GM18498 (cell line): ENCODE data around the gene SMIM20.
A peak's percentile ranks its signal among the peaks of the same experiment; 100 is the strongest.

Experiments used
- ATAC-seq: cut with Tn5 transposase; IDR thresholded peaks from one replicate; pipeline ENCODE4 v1.9.1; 2021; ENCODE audit warnings: mild to moderate bottlenecking, moderate library complexity; ENCODE audit not compliant: unreplicated experiment

SMIM20 gene

GRCh38 chr4:25925486-25926201 lies 11.6 kb downstream of the SMIM20 start:
- peak; percentile 75 for ATAC-seq

GRCh38 chr4:25926462-25926861 lies 12.4 kb downstream of the SMIM20 start:
- no peak for ATAC-seq

- no peak for ATAC-seq
These were observed 13.6 kb downstream of the SMIM20 start for GRCh38 chr4:25927361-25928195.

- ATAC-seq, result no peak
These were observed 14.6 kb downstream of the SMIM20 start for GRCh38 chr4:25928379-25929297.

GRCh38 chr4:25929298-25929686 lies 15.3 kb downstream of the SMIM20 start:
- ATAC-seq, result no peak

GRCh38 chr4:25930731-25931354 lies 16.8 kb downstream of the SMIM20 start:
- ATAC-seq, result no peak

DNA sequence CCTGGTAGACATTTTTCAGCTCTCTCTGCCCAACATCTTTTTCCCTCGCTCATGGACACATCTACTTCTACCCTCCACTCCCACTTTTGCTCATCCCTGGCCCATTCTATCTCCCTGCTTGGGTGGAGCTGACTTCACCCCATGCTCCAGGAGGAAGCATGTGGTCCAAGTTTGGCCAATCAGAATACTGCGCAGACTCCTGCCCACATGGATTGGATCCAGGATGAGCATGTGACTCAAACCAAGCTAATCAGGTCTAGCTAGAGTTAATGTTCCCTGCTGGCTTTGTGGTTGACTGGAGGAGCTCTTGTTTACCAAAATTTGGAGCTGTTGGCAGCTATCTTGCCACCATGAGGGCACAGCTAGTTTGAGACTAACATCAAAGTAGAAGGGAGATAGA lies 22.7 kb downstream of the SMIM20 start:
- ATAC-seq, result no peak

- ATAC-seq, result no peak
These were observed 23.8 kb downstream of the SMIM20 start for GRCh38 chr4:25937801-25938200.

GRCh38 chr4:25938366-25938765 lies 24.3 kb downstream of the SMIM20 start:
- peak; percentile 26 for ATAC-seq

DNA sequence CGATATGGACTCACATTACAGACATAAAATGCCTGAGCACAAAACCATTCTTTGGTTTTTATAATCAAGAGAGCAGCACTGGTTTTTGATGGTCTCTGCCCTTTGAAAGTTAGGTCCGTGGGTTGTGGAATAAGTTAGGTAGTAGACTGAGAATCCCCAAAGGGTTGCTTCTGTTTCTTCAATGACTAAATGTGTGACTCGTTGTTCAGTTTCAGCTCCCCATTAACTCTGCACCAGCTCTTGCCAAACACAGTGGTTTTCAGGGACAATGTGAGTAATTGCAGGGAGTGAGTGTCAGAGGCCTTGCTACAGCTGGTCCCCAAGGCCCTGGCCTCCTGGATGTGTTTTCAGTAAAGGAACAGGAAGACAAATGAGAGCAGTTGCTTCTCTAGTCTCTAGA lies 24.8 kb downstream of the SMIM20 start:
- ATAC-seq, result peak; percentile 89

DNA sequence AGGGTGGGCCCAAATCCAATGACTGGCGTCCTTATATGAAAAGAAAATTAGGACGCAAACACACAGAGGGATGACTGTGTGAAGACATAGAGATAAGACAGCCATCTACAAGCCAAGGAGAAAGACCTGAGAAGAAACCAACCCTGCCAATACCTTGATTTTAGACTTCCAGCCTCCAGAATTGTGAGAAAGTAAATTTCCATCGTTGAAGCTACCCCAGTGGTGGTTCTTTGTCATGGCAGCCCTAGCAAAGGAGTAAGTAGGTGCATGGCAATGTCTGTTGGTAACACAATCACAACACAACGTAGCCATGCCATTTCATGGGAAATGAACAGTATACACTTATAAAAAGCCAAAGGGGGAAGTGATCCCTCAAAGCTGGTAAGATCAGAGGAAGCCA lies 25.3 kb downstream of the SMIM20 start:
- ATAC-seq, result no peak

GRCh38 chr4:25941457-25942221 lies 27.6 kb downstream of the SMIM20 start:
- ATAC-seq, result no peak

DNA sequence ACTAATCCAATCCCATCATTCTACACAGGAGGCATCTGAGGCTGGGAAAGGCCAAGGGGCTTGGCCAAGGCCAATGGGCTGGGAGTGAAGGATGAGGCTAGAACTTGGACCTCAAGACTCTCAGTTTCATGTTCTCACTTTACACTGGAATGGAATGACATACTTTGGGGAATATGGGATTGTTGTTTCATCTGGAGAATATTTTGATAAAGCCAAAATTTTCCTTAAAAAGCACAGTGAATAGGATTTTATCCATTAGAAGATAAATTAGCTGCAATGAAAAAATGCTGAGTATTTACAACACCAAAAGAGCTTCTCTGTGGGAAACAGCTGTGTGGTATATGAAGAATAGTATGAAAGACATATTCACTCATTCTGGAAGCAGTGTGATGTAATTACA lies 29.3 kb downstream of the SMIM20 start:
- no peak for ATAC-seq

- ATAC-seq, result no peak
These were observed 29.8 kb downstream of the SMIM20 start for GRCh38 chr4:25943805-25944204.

- no peak for ATAC-seq
These were observed 34.0 kb downstream of the SMIM20 start for GRCh38 chr4:25948051-25948450.

- ATAC-seq, result no peak
These were observed 35.2 kb downstream of the SMIM20 start for GRCh38 chr4:25949173-25949748.

- ATAC-seq, result no peak
These were observed 36.0 kb downstream of the SMIM20 start for GRCh38 chr4:25949994-25950393.

DNA sequence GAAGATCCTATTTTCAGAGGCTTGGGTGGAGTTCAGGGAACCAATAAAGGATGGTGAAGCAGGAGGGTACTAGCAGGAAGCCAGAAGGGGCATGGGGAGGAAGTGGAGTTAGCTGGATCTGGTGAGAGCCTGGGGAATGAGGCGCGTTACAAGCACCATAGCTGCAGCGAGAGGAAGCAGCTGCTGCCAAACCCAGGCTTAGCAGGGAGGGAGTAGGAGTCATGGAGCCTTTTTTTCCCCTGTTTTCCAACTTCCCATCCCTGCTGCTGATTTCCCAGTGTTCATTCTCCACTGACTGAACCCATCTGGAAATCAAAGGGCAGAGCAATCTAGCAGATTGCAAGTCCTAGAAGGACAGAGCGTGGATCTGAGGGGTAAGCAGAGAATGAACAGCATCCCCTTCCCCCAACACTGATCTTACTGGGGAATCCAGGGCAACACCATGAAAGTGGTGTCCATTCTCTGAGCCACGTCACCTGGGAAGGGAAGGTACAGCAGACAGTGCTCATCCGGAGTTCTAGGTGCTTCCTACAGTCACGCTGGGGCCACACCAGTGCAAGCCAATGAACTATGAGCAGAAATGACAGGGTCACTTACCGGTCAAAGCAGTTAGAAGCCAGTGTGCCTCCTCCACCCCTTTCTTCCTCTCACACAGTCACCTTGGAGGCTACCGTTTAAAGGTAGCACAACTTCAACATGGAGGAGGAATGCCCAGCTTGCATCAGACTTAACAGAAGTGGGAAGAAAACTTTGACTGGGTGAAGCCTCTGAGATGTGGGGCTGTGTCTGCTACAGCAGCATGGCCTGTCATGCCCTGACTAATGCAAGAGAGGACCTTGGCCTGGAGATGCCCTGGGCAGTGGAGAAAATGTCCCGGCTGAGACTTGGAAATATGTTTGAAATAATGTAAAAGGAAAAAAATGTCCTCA lies 36.7 kb downstream of the SMIM20 start:
- no peak for ATAC-seq
